Measurements from ENCODE around the gene ARIH2.
"Not testable (repeated sequence)": the region's sequence is repeated elsewhere in the genome, so short reads cannot be mapped to it uniquely, and the experiment has no call there.

ARIH2 gene

GRCh38 chr3:49004352-49005302, 86.0 kb downstream of the ARIH2 start:
- no peak for FAIRE-seq

GRCh38 chr3:49005303-49005680, 86.7 kb downstream of the ARIH2 start:
- FAIRE-seq = no peak

GRCh38 chr3:49005998-49006397, 87.4 kb downstream of the ARIH2 start:
- FAIRE-seq = no peak

- no peak for FAIRE-seq
Observed at GRCh38 chr3:49006408-49007067, 87.9 kb downstream of the ARIH2 start.

GRCh38 chr3:49007068-49007770, 88.6 kb downstream of the ARIH2 start, which contains the start of gene WDR6:
WDR6 (plus strand) TSS chr3:49007391; CDS start chr3:49007432, 41 bp downstream.
- FAIRE-seq = peak; percentile 21

GRCh38 chr3:49007771-49008528, 89.3 kb downstream of the ARIH2 start:
- FAIRE-seq = no peak

GRCh38 chr3:49008627-49009026, 90.0 kb downstream of the ARIH2 start:
- not testable (repeated sequence) for FAIRE-seq

GRCh38 chr3:49009396-49009795, 90.8 kb downstream of the ARIH2 start:
- no peak for FAIRE-seq

GRCh38 chr3:49012441-49013017, 93.9 kb downstream of the ARIH2 start:
- FAIRE-seq = no peak

GRCh38 chr3:49013113-49013737, 94.6 kb downstream of the ARIH2 start:
- FAIRE-seq = no peak

GRCh38 chr3:49013738-49014660, 95.4 kb downstream of the ARIH2 start:
- no peak for FAIRE-seq

GRCh38 chr3:49015072-49015471, 96.4 kb downstream of the ARIH2 start:
- FAIRE-seq = no peak

GRCh38 chr3:49015765-49016164, 97.1 kb downstream of the ARIH2 start:
- no peak for FAIRE-seq

GRCh38 chr3:49016414-49017228, 98.0 kb downstream of the ARIH2 start:
- FAIRE-seq = no peak

GRCh38 chr3:49017229-49017970, 98.8 kb downstream of the ARIH2 start:
- FAIRE-seq = no peak

- FAIRE-seq = no peak
Observed at GRCh38 chr3:49017971-49018706, 99.5 kb downstream of the ARIH2 start, which contains the start of gene DALRD3. DALRD3 (minus strand) TSS chr3:49018580; CDS start chr3:49018564, 16 bp downstream.

- no peak for FAIRE-seq
Observed at GRCh38 chr3:49018707-49019006, 100.0 kb downstream of the ARIH2 start.

GRCh38 chr3:49019941-49020329, 101.3 kb downstream of the ARIH2 start:
- no peak for FAIRE-seq
